H9 (cell line): ENCODE results near the gene SLC23A1. TPM values are rescaled to one million over a fixed set of nuclear protein-coding genes. Genes with fewer than 3 reads are reported as not detected.

ENCODE experiments used
- DNase-seq: peaks from one replicate; pipeline ENCODE4 v3.0.0-alpha.2; 2017
- H2AFZ ChIP-seq: one replicate; pipeline ENCODE4 v1.6.1; 2013; ENCODE audit warnings: mild to moderate bottlenecking, low read length, control low read depth, moderate library complexity
- H2AK5ac ChIP-seq: 2 replicates; pipeline ENCODE4 v1.6.1; 2013; ENCODE audit warnings: low read length, control low read depth, mixed read lengths; ENCODE audit not compliant: insufficient read length
- H2BK120ac ChIP-seq: one replicate; pipeline ENCODE4 v1.6.1; 2013; ENCODE audit warnings: low read depth, mild to moderate bottlenecking, low read length, control low read depth, inconsistent platforms; ENCODE audit not compliant: poor library complexity, severe bottlenecking
- H2BK12ac ChIP-seq: 2 replicates; pipeline ENCODE4 v1.6.1; 2013; ENCODE audit warnings: low read length, control low read depth, mixed read lengths, low read depth; ENCODE audit not compliant: insufficient read length
- H2BK15ac ChIP-seq: 2 replicates; pipeline ENCODE4 v1.6.1; 2013; ENCODE audit warnings: low read depth, low read length, control low read depth
- H2BK20ac ChIP-seq: one replicate; pipeline ENCODE4 v1.6.1; 2013; ENCODE audit warnings: low read depth, mild to moderate bottlenecking, low read length, control low read depth, inconsistent platforms; ENCODE audit not compliant: poor library complexity, severe bottlenecking
- H2BK5ac ChIP-seq: 2 replicates; pipeline ENCODE4 v1.6.1; 2013; ENCODE audit warnings: low read length, control low read depth, mixed read lengths; ENCODE audit not compliant: insufficient read length
- H3K14ac ChIP-seq: 2 replicates; pipeline ENCODE4 v1.6.1; 2013; ENCODE audit warnings: low read length, control low read depth; ENCODE audit not compliant: insufficient read depth
- H3K18ac ChIP-seq: 2 replicates; pipeline ENCODE4 v1.6.1; 2013; ENCODE audit warnings: low read depth, mild to moderate bottlenecking, mixed read lengths, low read length, control low read depth; ENCODE audit not compliant: insufficient read length
- H3K23ac ChIP-seq: 2 replicates; pipeline ENCODE4 v1.6.1; 2013; ENCODE audit warnings: low read length, control low read depth, mixed read lengths, low read depth; ENCODE audit not compliant: insufficient read length
- H3K23me2 ChIP-seq: 2 replicates; pipeline ENCODE4 v1.6.1; 2013; ENCODE audit warnings: low read depth, mild to moderate bottlenecking, mixed read lengths, low read length, control low read depth; ENCODE audit not compliant: insufficient read length, poor library complexity, severe bottlenecking
- H3K27ac ChIP-seq: 2 replicates; pipeline ENCODE4 v1.5.1; 2013; ENCODE audit warnings: low read length, control low read depth, mixed read lengths, low read depth; ENCODE audit not compliant: insufficient read length
- H3K27me3 ChIP-seq: 2 replicates; pipeline ENCODE4 v1.6.1; 2013; ENCODE audit warnings: low read length, control low read depth, inconsistent platforms; ENCODE audit not compliant: insufficient read depth
- H3K4ac ChIP-seq: 2 replicates; pipeline ENCODE4 v1.6.1; 2013; ENCODE audit warnings: low read depth, mild to moderate bottlenecking, control low read depth, inconsistent platforms, low read length, moderate library complexity
- H3K4me1 ChIP-seq: 2 replicates; pipeline ENCODE4 v1.6.1; 2013; ENCODE audit warnings: low read length, control low read depth, inconsistent platforms; ENCODE audit not compliant: insufficient read depth
- H3K4me2 ChIP-seq: 2 replicates; pipeline ENCODE4 v1.6.1; 2013; ENCODE audit warnings: low read length, control low read depth, mixed read lengths; ENCODE audit not compliant: insufficient read length, insufficient read depth
- H3K56ac ChIP-seq: 2 replicates; pipeline ENCODE4 v1.6.1; 2013; ENCODE audit warnings: low read depth, mild to moderate bottlenecking, mixed read lengths, low read length, control low read depth; ENCODE audit not compliant: insufficient read length
- H3K79me1 ChIP-seq: 2 replicates; pipeline ENCODE4 v1.6.1; 2013; ENCODE audit warnings: low read depth, mild to moderate bottlenecking, moderate library complexity, low read length, control low read depth, inconsistent platforms; ENCODE audit not compliant: insufficient read depth, poor library complexity, severe bottlenecking
- H3K79me2 ChIP-seq: 2 replicates; pipeline ENCODE4 v1.6.1; 2013; ENCODE audit warnings: low read length, control low read depth, inconsistent platforms; ENCODE audit not compliant: insufficient read depth
- H3K9ac ChIP-seq: 2 replicates; pipeline ENCODE4 v1.6.1; 2013; ENCODE audit warnings: low read length, control low read depth, mixed read lengths; ENCODE audit not compliant: insufficient read length; ENCODE audit errors: extremely low read depth
- H3K9me3 ChIP-seq: one replicate; pipeline ENCODE4 v1.6.1; 2013; ENCODE audit warnings: low read depth, low read length, inconsistent platforms; ENCODE audit not compliant: control insufficient read depth
- H3T11ph ChIP-seq: one replicate; pipeline ENCODE4 v1.6.1; 2013; ENCODE audit warnings: mild to moderate bottlenecking, low read length, control low read depth, inconsistent platforms
- H4K20me1 ChIP-seq: one replicate; pipeline ENCODE4 v1.6.1; 2013; ENCODE audit not compliant: control insufficient read depth, insufficient read length, insufficient read depth
- H4K5ac ChIP-seq: 2 replicates; pipeline ENCODE4 v1.6.1; 2013; ENCODE audit warnings: low read depth, mild to moderate bottlenecking, mixed read lengths, low read length, control low read depth; ENCODE audit not compliant: insufficient read length
- H4K8ac ChIP-seq: replicated peaks from 2 replicates; pipeline ENCODE4 v1.6.1; 2013; ENCODE audit warnings: low read length, control low read depth, mixed read lengths, low read depth; ENCODE audit not compliant: insufficient read length
- H4K91ac ChIP-seq: 2 replicates; pipeline ENCODE4 v1.6.1; 2013; ENCODE audit warnings: low read depth, mild to moderate bottlenecking, moderate library complexity, mixed read lengths, low read length, control low read depth; ENCODE audit not compliant: insufficient read length
- H3K27ac Mint-ChIP-seq, 3 experiments: 2 replicates in 2 of 3; 3 replicates in 1 of 3; pipeline ENCODE4 v1.8.0; 2020 to 2021; ENCODE audit warnings: mixed read lengths in 3 of 3, mild to moderate bottlenecking in 1 of 3, moderate library complexity in 1 of 3
- H3K27me3 Mint-ChIP-seq: 2 replicates; pipeline ENCODE4 v1.8.0; 2021; ENCODE audit warnings: low read depth, mild to moderate bottlenecking, moderate library complexity, mixed read lengths
- H3K36me3 Mint-ChIP-seq, 3 experiments: 2 replicates in 2 of 3; 3 replicates in 1 of 3; pipeline ENCODE4 v1.8.0; 2020 to 2021; ENCODE audit warnings: low read depth in 3 of 3, mixed read lengths in 3 of 3; ENCODE audit not compliant: insufficient read depth in 1 of 3
- H3K4me1 Mint-ChIP-seq, 2 experiments: 2 replicates each; pipeline ENCODE4 v1.8.0; 2020; ENCODE audit warnings: mixed read lengths in 2 of 2
- H3K4me3 Mint-ChIP-seq, 2 experiments: 2 replicates in 1 of 2; 3 replicates in 1 of 2; pipeline ENCODE4 v1.8.0; 2020 to 2021; ENCODE audit warnings: mild to moderate bottlenecking in 2 of 2, mixed read lengths in 2 of 2, moderate library complexity in 1 of 2
- H3K9me3 Mint-ChIP-seq, 2 experiments: 2 replicates in 1 of 2; 3 replicates in 1 of 2; pipeline ENCODE4 v1.8.0; 2020; ENCODE audit warnings: mild to moderate bottlenecking in 2 of 2, mixed read lengths in 2 of 2, moderate library complexity in 1 of 2
- WGBS: extraction: QIAGEN DNeasy Blood & Tissue Kit; methylation state at CpG from one replicate; pipeline ENCODE4 v1.1.7; 2013; ENCODE audit warnings: missing lambda C conversion rate, low lambda C conversion rate, mixed read lengths; ENCODE audit not compliant: insufficient read length; ENCODE audit errors: extremely low coverage; 5-methylcytosine and 5-hydroxymethylcytosine counted together
- total RNA-seq: library from RNA; stranded (reverse); gene quantifications from 2 replicates; pipeline ENCODE4 v1.2.1, GENCODE V29; 2021
- TF ChIP-seq, protein P1 (sequence below): fragments of 200-600 bp; sonication (generic); conservative IDR thresholded peaks from 3 replicates; pipeline ENCODE4 v1.8.0; 2021; ENCODE audit warnings: antibody characterized with exemption, mild to moderate bottlenecking

Gene SLC23A1
- total RNA-seq, 1 experiment from 2014 or later, result not detected

DNA sequence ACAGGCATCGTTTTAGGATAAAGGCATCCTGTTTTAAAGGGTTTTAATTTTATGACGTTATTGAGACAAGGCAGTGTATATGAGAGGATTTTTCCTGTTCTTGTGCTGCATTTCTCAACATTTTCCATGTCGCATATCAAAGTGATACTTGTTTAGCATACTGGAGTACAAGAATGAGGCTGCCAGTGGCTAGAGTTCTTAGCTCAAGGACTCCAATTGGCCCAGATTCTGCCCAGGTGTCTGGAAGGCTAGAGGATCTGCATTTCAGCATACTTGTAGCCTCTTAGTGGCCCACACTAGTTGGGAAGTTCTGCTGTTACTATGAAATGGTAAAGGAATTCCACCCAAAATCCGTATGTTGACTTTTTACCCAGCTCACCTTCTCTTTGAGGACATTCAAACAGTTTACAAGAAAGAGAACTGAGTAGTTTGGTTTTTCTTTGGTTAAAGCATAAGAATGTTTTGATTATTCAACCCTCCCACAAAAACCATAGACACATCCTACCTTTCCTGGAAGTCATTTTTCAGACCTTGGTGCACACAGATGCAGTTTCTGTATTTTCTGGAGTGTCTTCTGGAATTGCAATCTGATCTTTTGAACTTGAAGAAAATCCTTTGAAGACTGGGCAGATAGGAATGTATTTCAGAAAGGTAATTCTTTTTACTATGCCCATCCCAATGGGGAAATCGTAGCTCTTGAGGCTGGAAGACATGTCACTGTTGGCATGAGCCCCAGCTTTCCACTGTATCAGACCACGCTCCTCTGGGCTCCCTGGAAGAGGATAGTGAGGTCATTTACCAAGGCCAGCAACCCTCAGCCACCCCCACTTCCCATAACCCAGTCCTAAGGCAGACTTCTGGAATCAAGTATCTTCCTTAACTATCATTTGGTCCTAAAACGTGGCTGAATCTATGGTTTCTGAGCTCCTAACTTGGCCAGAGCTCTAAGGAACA is 11.3 kb downstream of the SLC23A1 start:
- Mint-ChIP-seq H3K4me1 (no peaks in the 10 kb centered on the region), H3K9me3 (no peaks in the 10 kb centered on the region), H3K36me3 (peaks cover 12 to 52% (median 27%) of the 10 kb centered on the region in 3 experiments; a peak in 6 of 7 replicates), H3K4me3 (no peak overlapping the region), H3K27me3 (no peaks in the 10 kb centered on the region), H3K27ac (peak overlapping the region in 1 of 3 experiments; percentile 75; a peak in 2 of 7 replicates)
- Histone ChIP-seq H4K8ac (no peak overlapping the region), H3K9ac (no peak overlapping the region), H3K27ac (no peak overlapping the region), H4K91ac (no peak overlapping the region), H3K4me1 (no peaks in the 10 kb centered on the region), H2BK5ac (no peak overlapping the region), H3K4me2 (no peak overlapping the region), H3T11ph (no peak overlapping the region), H2BK12ac (no peak overlapping the region), H4K20me1 (no peaks in the 10 kb centered on the region), H2AFZ (no peak overlapping the region), H2BK120ac (no peak overlapping the region), H3K23me2 (no peaks in the 10 kb centered on the region), H3K27me3 (no peaks in the 10 kb centered on the region), H3K56ac (no peak overlapping the region), H3K14ac (no peak overlapping the region), H3K18ac (no peak overlapping the region), H3K4ac (no peak overlapping the region), H2BK15ac (no peak overlapping the region), H3K79me1 (no peaks in the 10 kb centered on the region), H3K23ac (no peak overlapping the region), H2AK5ac (no peak overlapping the region), H4K5ac (no peak overlapping the region), H3K79me2 (no peaks in the 10 kb centered on the region), H3K9me3 (no peaks in the 10 kb centered on the region), H2BK20ac (no peak overlapping the region)
- TF ChIP-seq, protein P1, sequence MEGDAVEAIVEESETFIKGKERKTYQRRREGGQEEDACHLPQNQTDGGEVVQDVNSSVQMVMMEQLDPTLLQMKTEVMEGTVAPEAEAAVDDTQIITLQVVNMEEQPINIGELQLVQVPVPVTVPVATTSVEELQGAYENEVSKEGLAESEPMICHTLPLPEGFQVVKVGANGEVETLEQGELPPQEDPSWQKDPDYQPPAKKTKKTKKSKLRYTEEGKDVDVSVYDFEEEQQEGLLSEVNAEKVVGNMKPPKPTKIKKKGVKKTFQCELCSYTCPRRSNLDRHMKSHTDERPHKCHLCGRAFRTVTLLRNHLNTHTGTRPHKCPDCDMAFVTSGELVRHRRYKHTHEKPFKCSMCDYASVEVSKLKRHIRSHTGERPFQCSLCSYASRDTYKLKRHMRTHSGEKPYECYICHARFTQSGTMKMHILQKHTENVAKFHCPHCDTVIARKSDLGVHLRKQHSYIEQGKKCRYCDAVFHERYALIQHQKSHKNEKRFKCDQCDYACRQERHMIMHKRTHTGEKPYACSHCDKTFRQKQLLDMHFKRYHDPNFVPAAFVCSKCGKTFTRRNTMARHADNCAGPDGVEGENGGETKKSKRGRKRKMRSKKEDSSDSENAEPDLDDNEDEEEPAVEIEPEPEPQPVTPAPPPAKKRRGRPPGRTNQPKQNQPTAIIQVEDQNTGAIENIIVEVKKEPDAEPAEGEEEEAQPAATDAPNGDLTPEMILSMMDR, result no peak
- no peak for DNase-seq
- no CpG with 5 or more reads among the region's 7 CpGs for WGBS
